Measurements from ENCODE around the gene SIVA1. TPM values are rescaled to one million over a fixed set of nuclear protein-coding genes. Genes with fewer than 3 reads are reported as not detected.
A peak's percentile ranks its signal among the peaks of the same experiment; 100 is the strongest.

Gene SIVA1
- total and polyA plus RNA-seq, 2 of the 4 experiments (the other 2 are of a cell fraction), result 166 to 184 TPM

DNA sequence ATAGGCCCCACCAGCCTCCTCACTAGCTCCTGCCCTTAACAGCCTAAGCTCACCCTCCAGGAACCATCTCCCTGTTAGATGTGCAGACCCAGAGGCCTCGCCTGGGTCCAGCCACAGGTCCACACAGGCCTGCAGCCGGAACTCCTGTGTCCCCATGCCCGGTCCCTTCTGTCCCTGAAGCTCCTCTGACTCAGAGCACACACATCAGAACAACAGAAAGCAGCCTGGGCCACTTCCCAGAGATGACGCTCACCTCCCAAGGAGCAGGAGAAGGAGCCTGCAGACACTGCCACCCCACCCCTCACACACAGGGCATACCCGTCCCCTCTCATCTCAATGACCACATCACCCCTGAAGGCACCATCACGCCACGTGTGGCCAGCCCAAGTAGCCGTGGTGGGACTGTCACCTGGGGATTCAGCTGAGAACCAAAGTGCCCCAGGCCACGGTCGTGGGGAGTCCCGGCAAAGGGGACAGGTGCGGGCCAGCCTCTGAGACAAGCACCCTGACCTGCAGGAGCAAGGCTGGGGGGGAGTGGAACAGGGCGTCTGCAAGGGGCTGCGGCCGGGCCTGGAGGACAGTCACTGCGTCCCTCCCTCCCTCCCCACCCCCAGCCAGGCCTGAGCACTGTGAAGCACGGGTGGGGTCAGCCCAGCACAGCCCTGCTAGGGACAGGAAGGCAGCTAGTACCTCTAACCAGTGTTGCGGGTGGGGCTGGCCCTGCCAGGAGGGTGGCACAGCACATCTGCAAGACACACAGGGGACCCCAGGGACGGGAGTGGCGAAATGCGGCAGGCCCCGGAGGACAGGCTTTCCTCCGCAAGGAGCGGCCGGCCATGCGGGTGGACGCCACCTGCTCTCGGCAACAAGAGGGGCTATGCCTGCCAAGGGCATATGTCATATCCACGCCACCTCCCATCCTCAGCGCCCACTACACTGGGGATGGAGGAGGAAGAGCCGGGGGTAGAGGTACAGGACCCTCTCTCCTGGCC is 37.1 kb downstream of the SIVA1 start:
- in situ Hi-C loops (cut with MboI; ENCODE audit: low sequenced_read_pairs), result no loop called here
- no peak for DNase-seq
- no peak overlapping the region for H3K27ac ChIP-seq (ENCODE audit: insufficient read depth, low read length)
- ChIA-PET CTCF (no interaction called here), POLR2A (ENCODE audit: unreplicated experiment) (no interaction called here)
- no peak overlapping the region for H2BK120ac ChIP-seq (ENCODE audit: low read depth, low read length)
- H4K8ac ChIP-seq (ENCODE audit: low read depth in 2 of 2, low read length in 2 of 2), result no peak overlapping the region
- no peak for ATAC-seq (ENCODE audit: low read depth)
- intact Hi-C loops (cut with micrococcal nuclease), result no loop called here
- H3K36me3 ChIP-seq (ENCODE audit: control insufficient read depth, insufficient read depth, low read length), result peaks cover 44% of the 10 kb centered on the region
- no peak overlapping the region for H2AK5ac ChIP-seq (ENCODE audit: low read depth, low read length)
- H3K4me1 ChIP-seq (ENCODE audit: control insufficient read depth, insufficient read depth, low read length), result peaks cover 13% of the 10 kb centered on the region
- no peak overlapping the region for H2AK9ac ChIP-seq (replicated peaks; ENCODE audit: low read depth, low read length, poor library complexity)
- H2AFZ ChIP-seq (replicated peaks; ENCODE audit: low read length, poor library complexity), result peak overlapping the region; percentile 32
- no peak overlapping the region for H3K56ac ChIP-seq (ENCODE audit: extremely low read depth, insufficient read depth, low read length)
- H3K27me3 ChIP-seq (ENCODE audit: control insufficient read depth, insufficient read depth, low read length), result no peaks in the 10 kb centered on the region
- H2BK15ac ChIP-seq (ENCODE audit: low read depth, low read length), result no peak overlapping the region
- no peak overlapping the region for H3K9ac ChIP-seq (ENCODE audit: low read depth, low read length)
- dilution Hi-C loops (cut with HindIII; ENCODE audit: low sequenced_read_pairs, unreplicated experiment), result no loop called here
- H3K9me1 ChIP-seq (ENCODE audit: insufficient read depth, low read length), result peaks cover 6% of the 10 kb centered on the region; the same call in 1 of the 2 replicates
- H4K20me1 ChIP-seq (ENCODE audit: insufficient read depth, low read length), result peaks cover 95% of the 10 kb centered on the region
- no peak overlapping the region for H3K18ac ChIP-seq (ENCODE audit: low read depth, low read length)
- no peak overlapping the region for H3K4ac ChIP-seq (ENCODE audit: low read depth, low read length)
- no peak overlapping the region for H4K91ac ChIP-seq (ENCODE audit: insufficient read depth, low read depth, low read length)
- H3K4me2 ChIP-seq (ENCODE audit: low read depth, low read length), result no peak overlapping the region
- no peak overlapping the region for H4K5ac ChIP-seq (ENCODE audit: low read depth, low read length)
- BruUV-seq (replicated peaks), result no TSS peak
- no peaks in the 10 kb centered on the region for H3K9me3 ChIP-seq (ENCODE audit: control insufficient read depth, insufficient read depth, low read length)
- peaks cover 3 to 73% of the 10 kb centered on the region in 2 experiments; a peak in 3 of 4 replicates for H3K79me1 ChIP-seq (ENCODE audit: low read depth in 1 of 2, low read length in 2 of 2)
- H2BK20ac ChIP-seq (ENCODE audit: low read depth, low read length), result no peak overlapping the region
- 96% methylated on average over 7 of the region's 31 CpGs; no CpG with 5 or more reads in 1 of the 2 experiments for WGBS, 2 experiments (ENCODE audit: extremely low coverage in 2 of 2, insufficient read length in 1 of 2)
- no peak overlapping the region for H3K4me3 ChIP-seq (ENCODE audit: insufficient read depth, low read depth, low read length)
- H3K14ac ChIP-seq (replicated peaks; ENCODE audit: low read depth, low read length), result no peak overlapping the region
- H2BK5ac ChIP-seq (ENCODE audit: low read depth, low read length, poor library complexity, severe bottlenecking), result no peak overlapping the region
- no peak overlapping the region for H3K23ac ChIP-seq (ENCODE audit: low read depth, low read length)
- TF ChIP-seq MAZ (IDR thresholded peaks at IDR 0.05; ENCODE audit: borderline replicate concordance, low read depth, low read length), result no peak
- no peak for TF ChIP-seq NFE2L2 (IDR thresholded peaks at IDR 0.05; ENCODE audit: low read depth, low read length)
- TF ChIP-seq RFX5 (IDR thresholded peaks at IDR 0.05; ENCODE audit: low read depth, low read length), result no peak
- TF ChIP-seq POLR2A (IDR thresholded peaks at IDR 0.05; ENCODE audit: low read depth, low read length), result no peak
- TF ChIP-seq, protein P1, sequence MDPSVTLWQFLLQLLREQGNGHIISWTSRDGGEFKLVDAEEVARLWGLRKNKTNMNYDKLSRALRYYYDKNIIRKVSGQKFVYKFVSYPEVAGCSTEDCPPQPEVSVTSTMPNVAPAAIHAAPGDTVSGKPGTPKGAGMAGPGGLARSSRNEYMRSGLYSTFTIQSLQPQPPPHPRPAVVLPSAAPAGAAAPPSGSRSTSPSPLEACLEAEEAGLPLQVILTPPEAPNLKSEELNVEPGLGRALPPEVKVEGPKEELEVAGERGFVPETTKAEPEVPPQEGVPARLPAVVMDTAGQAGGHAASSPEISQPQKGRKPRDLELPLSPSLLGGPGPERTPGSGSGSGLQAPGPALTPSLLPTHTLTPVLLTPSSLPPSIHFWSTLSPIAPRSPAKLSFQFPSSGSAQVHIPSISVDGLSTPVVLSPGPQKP (IDR thresholded peaks at IDR 0.05; ENCODE audit: borderline replicate concordance, low read depth, low read length), result no peak
- no peak for TF ChIP-seq BHLHE40 (IDR thresholded peaks at IDR 0.05; ENCODE audit: low read depth, low read length)
- TF ChIP-seq, protein P2, sequence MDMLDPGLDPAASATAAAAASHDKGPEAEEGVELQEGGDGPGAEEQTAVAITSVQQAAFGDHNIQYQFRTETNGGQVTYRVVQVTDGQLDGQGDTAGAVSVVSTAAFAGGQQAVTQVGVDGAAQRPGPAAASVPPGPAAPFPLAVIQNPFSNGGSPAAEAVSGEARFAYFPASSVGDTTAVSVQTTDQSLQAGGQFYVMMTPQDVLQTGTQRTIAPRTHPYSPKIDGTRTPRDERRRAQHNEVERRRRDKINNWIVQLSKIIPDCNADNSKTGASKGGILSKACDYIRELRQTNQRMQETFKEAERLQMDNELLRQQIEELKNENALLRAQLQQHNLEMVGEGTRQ (IDR thresholded peaks at IDR 0.05; ENCODE audit: low read depth, low read length), result no peak
- no peak for TF ChIP-seq RAD21 (IDR thresholded peaks at IDR 0.05; ENCODE audit: low read length)
- no peak for TF ChIP-seq CHD1 (IDR thresholded peaks at IDR 0.05; ENCODE audit: low read depth, low read length)
- TF ChIP-seq, protein P3, sequence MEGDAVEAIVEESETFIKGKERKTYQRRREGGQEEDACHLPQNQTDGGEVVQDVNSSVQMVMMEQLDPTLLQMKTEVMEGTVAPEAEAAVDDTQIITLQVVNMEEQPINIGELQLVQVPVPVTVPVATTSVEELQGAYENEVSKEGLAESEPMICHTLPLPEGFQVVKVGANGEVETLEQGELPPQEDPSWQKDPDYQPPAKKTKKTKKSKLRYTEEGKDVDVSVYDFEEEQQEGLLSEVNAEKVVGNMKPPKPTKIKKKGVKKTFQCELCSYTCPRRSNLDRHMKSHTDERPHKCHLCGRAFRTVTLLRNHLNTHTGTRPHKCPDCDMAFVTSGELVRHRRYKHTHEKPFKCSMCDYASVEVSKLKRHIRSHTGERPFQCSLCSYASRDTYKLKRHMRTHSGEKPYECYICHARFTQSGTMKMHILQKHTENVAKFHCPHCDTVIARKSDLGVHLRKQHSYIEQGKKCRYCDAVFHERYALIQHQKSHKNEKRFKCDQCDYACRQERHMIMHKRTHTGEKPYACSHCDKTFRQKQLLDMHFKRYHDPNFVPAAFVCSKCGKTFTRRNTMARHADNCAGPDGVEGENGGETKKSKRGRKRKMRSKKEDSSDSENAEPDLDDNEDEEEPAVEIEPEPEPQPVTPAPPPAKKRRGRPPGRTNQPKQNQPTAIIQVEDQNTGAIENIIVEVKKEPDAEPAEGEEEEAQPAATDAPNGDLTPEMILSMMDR (conservative IDR thresholded peaks at IDR 0.05; ENCODE audit: low read depth, low read length), result no peak
- TF ChIP-seq FOS (IDR thresholded peaks at IDR 0.05; ENCODE audit: low read depth, low read length), result no peak
- TF ChIP-seq MXI1 (IDR thresholded peaks at IDR 0.05; ENCODE audit: borderline replicate concordance, low read depth, low read length), result no peak
- TF ChIP-seq CEBPB (IDR thresholded peaks at IDR 0.05; ENCODE audit: low read depth, low read length), result no peak
- TF ChIP-seq MAFK (IDR thresholded peaks at IDR 0.05; ENCODE audit: low read depth, low read length), result no peak
